ENCODE results near the gene XRCC4.
"Not testable (repeated sequence)": the region's sequence is repeated elsewhere in the genome, so short reads cannot be mapped to it uniquely, and the experiment has no call there.

Gene XRCC4

DNA sequence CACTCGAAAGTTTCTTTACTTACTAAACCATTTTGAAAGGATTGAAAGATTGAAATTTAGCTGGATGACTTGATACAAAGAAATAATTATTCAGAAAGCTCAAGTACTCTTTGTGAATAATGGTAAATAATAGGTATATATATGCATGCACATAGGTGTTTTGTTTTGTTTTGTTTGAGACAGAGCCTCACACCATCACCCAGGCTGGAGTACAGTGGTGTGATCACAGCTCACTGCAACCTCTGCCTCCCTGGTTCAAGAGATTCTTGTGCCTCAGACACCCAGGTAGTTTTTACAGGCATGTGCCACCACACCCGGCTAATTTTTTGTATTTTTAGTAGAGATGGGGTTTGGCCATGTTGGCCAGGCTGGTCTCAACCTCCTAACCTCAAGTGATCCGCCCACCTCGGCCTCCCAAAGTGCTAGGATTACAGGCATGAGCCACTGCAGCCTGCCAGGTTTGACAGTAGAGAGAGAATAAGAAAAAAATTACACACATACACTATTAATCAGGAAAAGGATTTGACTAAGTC is 278.2 kb downstream of the XRCC4 start:
- DNase-seq, result not testable (repeated sequence)

DNA sequence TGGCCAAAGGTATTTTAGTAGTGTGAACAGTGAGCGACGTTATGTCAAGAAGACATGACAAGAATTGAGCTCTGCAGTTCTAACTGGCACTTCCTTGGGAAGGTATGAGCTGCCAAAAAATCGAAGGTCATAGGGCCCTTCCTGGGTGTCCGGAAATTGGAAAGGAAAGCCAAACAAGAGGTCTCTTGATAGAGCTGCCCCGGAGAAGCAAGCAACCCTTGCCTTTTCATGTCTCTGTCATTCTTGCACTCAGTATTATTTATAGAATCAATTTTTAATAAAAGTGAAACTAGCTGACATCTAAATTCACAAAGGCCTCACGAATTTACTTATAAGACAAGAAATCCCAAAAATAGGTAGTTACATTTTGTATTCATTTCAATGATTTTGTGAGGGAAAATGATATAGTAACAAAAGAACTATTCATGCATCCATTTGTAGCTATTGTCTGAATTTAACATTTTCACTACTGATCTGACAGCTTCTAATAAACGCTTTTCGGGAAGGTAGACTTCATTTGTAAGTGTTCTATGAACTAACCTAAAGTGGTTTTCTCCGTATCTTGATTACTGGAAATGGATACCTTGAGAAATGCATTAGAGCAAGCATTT is 280.4 kb downstream of the XRCC4 start:
- no peak for DNase-seq

DNA sequence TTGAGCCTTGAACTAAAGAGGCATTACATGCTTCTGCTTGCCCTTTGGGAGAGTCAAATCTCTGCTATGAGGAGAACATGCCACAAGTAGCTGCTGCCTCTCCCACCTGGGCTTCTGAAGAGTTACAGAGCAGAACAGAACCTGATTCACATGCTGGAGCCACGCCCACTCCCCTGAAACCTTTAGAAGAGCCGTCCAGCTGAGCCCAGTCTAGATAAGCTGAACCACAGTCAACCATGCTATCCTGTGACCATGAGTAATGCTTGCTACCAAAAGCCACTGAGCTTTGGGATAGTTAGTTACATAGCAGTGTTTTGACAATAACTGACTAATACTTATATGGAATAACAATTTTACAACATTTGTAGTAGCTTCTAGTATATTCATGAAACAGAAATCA is 283.2 kb downstream of the XRCC4 start:
- no peak for DNase-seq

DNA sequence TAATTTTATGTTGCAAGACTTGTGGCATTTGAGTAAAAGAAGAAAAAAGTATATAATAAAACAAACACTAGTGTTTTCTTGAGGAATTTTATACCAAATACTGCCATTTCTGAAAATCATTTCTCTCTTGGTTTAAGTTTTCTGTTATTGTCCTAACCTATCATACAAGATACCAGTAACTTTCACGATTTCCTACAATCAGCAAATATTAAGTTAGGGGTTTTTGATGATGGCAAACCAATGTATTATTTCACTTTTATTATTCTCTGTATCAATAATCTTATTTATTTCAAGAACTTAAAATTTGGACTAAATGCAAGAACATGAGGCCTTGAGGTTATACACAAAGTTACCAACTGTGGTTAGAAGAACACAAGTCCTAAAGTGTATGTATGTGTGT is 285.2 kb downstream of the XRCC4 start:
- no peak for DNase-seq

GRCh38 chr5:83363111-83363885 is 286.0 kb downstream of the XRCC4 start:
- no peak for DNase-seq

DNA sequence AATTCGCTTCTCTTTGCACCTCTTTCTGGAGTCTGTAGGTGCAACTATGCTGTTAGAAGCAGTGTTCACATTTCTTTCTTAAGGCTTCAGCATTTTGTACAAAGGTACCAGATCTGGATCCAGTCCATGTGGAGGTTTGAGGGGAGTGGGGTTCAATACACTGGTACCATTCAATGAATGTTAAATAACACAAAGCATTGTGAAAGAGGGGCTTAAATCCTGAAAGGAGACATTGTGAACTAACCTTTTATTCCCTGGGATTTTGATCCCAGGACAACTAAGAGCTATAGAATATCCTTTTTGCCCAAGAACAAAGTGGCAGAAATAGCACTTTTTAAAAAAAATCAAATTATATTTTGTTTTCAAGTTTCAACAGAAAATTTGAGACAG is 286.5 kb downstream of the XRCC4 start:
- no peak for DNase-seq

DNA sequence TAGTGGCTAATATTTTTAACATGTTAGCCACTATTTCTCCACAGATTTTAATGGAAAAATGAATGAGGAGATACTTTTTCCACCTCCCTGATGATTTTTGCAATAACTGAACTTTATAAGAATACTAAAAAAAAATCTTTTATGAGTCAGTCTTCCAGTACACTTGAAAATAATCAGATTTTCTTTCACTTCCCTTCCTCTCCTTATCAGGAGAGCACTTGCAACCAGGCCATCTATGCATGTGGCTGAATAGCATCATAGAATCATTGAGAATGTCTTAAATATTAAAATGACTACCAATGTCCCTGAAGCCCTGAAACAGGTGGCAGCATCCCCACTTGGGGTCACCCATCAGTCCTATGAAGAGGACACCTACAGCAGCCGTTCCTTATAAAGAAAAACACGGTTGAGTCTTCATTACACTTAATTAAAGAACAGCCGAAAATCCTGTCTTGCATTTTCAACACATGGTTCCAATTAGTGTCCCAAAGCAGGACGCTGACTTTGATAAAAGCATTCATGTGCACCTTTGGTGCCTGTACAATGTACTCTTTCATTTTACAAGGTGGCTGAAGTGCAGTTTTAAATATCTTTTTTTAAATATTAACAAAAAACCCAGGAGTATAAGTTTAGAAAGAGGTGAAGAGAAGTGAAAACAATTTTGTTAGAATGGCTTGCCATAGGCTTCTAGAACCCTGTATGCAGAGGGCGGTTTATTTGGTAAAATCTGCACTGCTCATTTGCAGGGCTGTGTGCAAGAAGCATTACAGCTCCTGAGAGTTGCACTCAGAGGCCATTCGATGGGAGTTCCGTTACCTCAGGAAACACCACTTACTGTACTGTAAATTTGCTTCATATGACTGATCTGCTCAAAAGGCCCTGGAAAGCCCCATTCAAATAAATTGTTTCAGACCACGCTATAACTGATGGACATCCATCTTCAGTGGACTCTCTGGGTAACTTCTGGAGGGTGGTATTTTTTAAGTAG is 287.3 kb downstream of the XRCC4 start:
- no peak for DNase-seq

- no peak for DNase-seq
Measured at GRCh38 chr5:83368319-83368718, 291.0 kb downstream of the XRCC4 start.

- no peak for DNase-seq
Measured at GRCh38 chr5:83368835-83369234, 291.5 kb downstream of the XRCC4 start.

GRCh38 chr5:83370957-83371356 is 293.6 kb downstream of the XRCC4 start:
- DNase-seq, result no peak

- DNase-seq, result no peak
Measured at GRCh38 chr5:83371726-83372125, 294.4 kb downstream of the XRCC4 start.

- no peak for DNase-seq
Measured at GRCh38 chr5:83374547-83374946, 297.2 kb downstream of the XRCC4 start.

GRCh38 chr5:83375049-83375745 is 297.9 kb downstream of the XRCC4 start:
- no peak for DNase-seq

- DNase-seq, result no peak
Measured at GRCh38 chr5:83376461-83376860, 299.1 kb downstream of the XRCC4 start.

DNA sequence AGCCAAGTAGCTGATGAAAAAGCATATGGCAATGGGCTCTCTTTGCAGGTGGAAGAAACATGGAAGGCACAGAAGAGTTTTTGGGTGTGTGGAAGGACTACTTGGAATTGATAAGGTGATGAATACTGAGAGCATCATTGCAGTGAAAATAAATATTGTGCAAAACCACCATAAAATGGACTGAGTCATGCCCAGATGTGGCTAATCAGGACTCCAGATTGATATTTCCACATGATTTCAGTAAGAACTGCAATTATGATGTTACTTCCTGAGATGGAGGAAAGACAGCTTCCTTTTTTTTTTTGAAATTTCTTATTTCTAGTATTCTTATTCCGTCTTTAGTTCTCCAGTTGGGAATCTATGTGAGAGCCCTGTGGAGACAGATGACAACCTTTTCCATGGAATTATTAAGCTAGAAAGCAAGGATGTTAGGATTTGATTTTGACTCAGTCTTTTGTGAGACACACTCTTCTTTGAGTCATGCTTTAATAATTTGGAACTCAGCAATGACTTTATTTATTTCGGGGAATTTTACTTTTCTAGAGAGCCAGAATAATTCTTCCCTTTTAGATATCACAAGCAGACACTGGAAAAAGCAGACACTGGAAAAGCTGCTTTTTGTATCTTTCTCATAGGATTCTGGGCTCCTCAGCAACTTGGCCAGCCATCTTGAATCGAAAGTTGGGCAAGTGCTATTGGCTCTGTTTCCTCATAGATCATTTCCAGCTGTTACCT is 300.0 kb downstream of the XRCC4 start:
- no peak for DNase-seq

DNA sequence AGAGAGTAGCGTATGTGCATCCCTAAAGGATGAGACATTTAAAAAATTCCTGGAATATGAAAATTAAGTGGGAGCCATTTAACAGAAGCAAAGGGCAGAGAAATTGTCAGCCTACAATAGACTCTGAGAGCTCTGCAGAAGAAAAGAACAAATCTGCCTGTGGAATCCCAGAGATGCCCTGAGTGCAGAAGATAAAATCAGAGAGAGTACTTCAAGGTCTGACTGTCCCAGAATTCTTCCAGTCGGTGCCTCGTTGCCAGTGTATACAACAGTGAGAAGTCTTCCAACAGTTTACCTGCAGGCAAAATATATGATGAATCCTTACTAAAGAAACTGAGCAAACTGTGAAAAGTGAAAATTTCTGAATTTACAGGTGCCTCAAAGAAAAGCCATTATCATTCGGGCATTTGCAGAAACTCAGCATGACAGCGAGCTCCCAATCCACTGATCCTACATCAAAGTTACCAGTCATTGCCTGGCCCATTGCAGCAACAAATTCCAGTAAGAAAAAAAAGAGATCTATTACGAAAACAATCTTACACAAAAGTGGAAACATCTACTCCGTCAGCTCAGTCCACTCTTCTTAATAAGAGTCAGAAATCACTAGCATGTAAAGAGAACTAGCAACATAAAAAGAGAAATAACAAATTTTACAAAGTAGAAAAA is 301.4 kb downstream of the XRCC4 start:
- no peak for DNase-seq

DNA sequence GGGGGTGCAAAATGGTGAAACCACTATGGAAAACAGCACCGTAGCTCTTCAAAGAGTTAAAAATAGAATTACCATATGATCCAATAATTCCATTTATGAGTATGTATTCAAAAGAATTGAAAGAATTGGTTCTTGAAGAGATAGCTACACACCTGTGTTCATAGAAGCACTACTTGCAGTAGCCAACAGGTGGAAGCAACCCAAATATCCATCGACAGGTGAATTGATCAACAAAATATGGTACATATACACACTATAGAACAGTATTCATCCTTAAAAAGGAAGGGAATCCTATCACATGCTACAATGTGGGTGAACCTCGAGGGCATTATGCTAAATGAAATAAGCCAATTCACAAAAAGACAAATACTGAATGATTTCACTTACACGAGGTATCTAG is 308.5 kb downstream of the XRCC4 start:
- no peak for DNase-seq

- DNase-seq, result no peak
Measured at GRCh38 chr5:83387041-83387440, 309.7 kb downstream of the XRCC4 start.

DNA sequence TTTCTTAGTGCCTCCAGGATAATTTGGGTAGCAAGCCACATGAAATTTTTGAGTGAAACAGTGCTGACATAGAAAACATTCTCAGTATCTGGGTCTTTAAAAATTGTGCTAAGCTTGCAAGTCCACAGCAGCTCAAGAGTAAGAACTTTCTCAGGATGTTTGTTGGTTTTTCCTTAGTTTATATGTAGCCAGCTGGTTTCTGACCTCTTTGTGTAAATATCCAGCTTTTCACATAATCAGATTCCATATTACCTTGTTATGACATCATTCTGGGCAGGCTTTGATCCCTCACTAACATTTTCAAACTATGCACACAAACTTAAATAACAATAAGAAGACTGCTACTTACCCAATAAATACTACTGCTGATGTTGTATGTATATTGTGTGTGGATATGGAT is 311.3 kb downstream of the XRCC4 start:
- DNase-seq, result no peak

GRCh38 chr5:83392766-83393503 is 315.6 kb downstream of the XRCC4 start:
- DNase-seq, result no peak

DNA sequence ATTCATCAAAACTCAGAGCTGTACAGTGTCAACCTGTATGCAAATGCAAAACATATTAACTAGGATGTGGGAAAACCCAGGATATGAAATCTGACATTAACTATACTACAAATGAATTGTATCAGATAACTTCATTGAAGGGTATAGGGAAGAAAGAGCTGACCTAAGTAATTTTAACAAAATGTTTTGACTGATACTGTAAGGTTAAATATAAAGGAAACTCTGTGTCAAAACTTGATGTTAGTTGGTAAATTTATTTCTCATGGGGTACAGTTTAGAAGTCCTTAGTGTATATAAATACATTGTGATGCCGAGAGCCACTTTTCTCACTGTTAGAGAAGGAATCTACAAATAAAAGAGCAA is 316.1 kb downstream of the XRCC4 start:
- DNase-seq, result no peak
